ENCODE measurements around the gene DHX30. TPM values are rescaled to one million over a fixed set of nuclear protein-coding genes. Genes with fewer than 3 reads are reported as not detected.

The DHX30 gene
- total and polyA plus RNA-seq, 2 of the 4 experiments (the other 2 are of a cell fraction) = 55.6 to 57.2 TPM

DNA sequence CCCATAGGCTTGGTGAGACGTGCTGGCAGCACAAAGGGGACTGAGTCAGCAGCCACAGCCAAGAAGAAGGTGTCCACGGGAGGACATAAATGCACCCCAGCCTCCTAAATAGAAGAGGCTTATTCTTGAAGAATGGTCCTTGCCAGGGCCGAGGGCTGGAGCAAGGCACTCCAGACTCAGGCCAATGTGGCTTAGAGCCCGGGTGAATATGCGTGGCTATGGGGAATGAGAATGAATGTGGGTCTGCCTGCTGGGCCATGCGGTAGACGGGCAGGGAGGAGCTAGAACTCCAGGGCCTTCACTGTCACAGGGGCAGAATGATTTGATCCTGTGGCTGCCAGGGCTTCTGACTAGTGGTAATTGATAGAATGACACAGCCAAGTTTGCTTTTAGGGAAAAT, 34.0 kb downstream of the DHX30 start:
- no peak overlapping the region for H2AK9ac ChIP-seq (replicated peaks; ENCODE audit: low read depth, low read length, poor library complexity)
- H2BK20ac ChIP-seq (ENCODE audit: low read depth, low read length) = no peak overlapping the region
- dilution Hi-C loops (cut with HindIII; ENCODE audit: low sequenced_read_pairs, unreplicated experiment) = no loop called here
- H2BK5ac ChIP-seq (ENCODE audit: low read depth, low read length, poor library complexity, severe bottlenecking) = no peak overlapping the region
- intact Hi-C loops (cut with micrococcal nuclease) = loop anchor here (1.0 kb wide), 3 partner anchors 153 to 321 kb away; no protein-coding TSS in a partner anchor
- ATAC-seq (ENCODE audit: low read depth) (no peak), DNase-seq (no peak)
- H3K4me2 ChIP-seq (ENCODE audit: low read depth, low read length) = no peak overlapping the region
- 0 out of 2 replicates have a peak, but pooled peaks cover 2% of the 10 kb centered on the region for H3K9me1 ChIP-seq (ENCODE audit: insufficient read depth, low read length)
- peaks cover 61% of the 10 kb centered on the region for H3K36me3 ChIP-seq (ENCODE audit: control insufficient read depth, insufficient read depth, low read length)
- H4K91ac ChIP-seq (ENCODE audit: insufficient read depth, low read depth, low read length) = no peak overlapping the region
- H3K4ac ChIP-seq (ENCODE audit: low read depth, low read length) = no peak overlapping the region
- no peak overlapping the region for H2AK5ac ChIP-seq (ENCODE audit: low read depth, low read length)
- no peak overlapping the region for H2BK120ac ChIP-seq (ENCODE audit: low read depth, low read length)
- H2BK15ac ChIP-seq (ENCODE audit: low read depth, low read length) = no peak overlapping the region
- BruUV-seq (replicated peaks) = no TSS peak
- peaks cover 6 to 29% of the 10 kb centered on the region in 2 experiments for H3K79me1 ChIP-seq (ENCODE audit: low read depth in 1 of 2, low read length in 2 of 2)
- in situ Hi-C loops (cut with MboI; ENCODE audit: low sequenced_read_pairs) = loop anchor here (5.0 kb wide), 1 partner anchor 315 kb away; no protein-coding TSS in a partner anchor
- H3K18ac ChIP-seq (ENCODE audit: low read depth, low read length) = no peak overlapping the region
- H3K9me3 ChIP-seq (ENCODE audit: control insufficient read depth, insufficient read depth, low read length) = no peaks in the 10 kb centered on the region
- 87% methylated on average over 6 of the region's 7 CpGs; no CpG with 5 or more reads in 1 of the 2 experiments for WGBS, 2 experiments (ENCODE audit: extremely low coverage in 2 of 2, insufficient read length in 1 of 2)
- no peak overlapping the region for H4K5ac ChIP-seq (ENCODE audit: low read depth, low read length)
- no peak overlapping the region for H4K8ac ChIP-seq (ENCODE audit: low read depth in 2 of 2, low read length in 2 of 2)
- H3K14ac ChIP-seq (replicated peaks; ENCODE audit: low read depth, low read length) = no peak overlapping the region
- no peak overlapping the region for H3K4me3 ChIP-seq (ENCODE audit: insufficient read depth, low read depth, low read length)
- no peak overlapping the region for H3K27ac ChIP-seq (ENCODE audit: insufficient read depth, low read length)
- no peaks in the 10 kb centered on the region for H3K4me1 ChIP-seq (ENCODE audit: control insufficient read depth, insufficient read depth, low read length)
- CTCF ChIA-PET = interaction anchor here (1.1 to 1.6 kb wide), 4 partner anchors 11 to 321 kb away, joined by 3 to 11 read pairs (median 8); no protein-coding TSS in a partner anchor
- POLR2A ChIA-PET (ENCODE audit: unreplicated experiment) = interaction anchor here (1.3 kb wide), 1 partner anchor 12 kb away, joined by 3 read pairs; no protein-coding TSS in a partner anchor
- peaks cover 20% of the 10 kb centered on the region for H4K20me1 ChIP-seq (ENCODE audit: insufficient read depth, low read length)
- no peak overlapping the region for H2AFZ ChIP-seq (replicated peaks; ENCODE audit: low read length, poor library complexity)
- no peak for TF ChIP-seq CTCF (conservative IDR thresholded peaks at IDR 0.05; ENCODE audit: low read depth, low read length)
- TF ChIP-seq MAFK (IDR thresholded peaks at IDR 0.05; ENCODE audit: low read depth, low read length) = no peak
- TF ChIP-seq USF2 (IDR thresholded peaks at IDR 0.05; ENCODE audit: low read depth, low read length) = no peak
- no peak for TF ChIP-seq NFE2L2 (IDR thresholded peaks at IDR 0.05; ENCODE audit: low read depth, low read length)
- no peak for TF ChIP-seq RCOR1 (IDR thresholded peaks at IDR 0.05; ENCODE audit: insufficient replicate concordance, low read length)
- no peak for TF ChIP-seq MAZ (IDR thresholded peaks at IDR 0.05; ENCODE audit: borderline replicate concordance, low read depth, low read length)
- no peak for TF ChIP-seq CHD1 (IDR thresholded peaks at IDR 0.05; ENCODE audit: low read depth, low read length)
- TF ChIP-seq MXI1 (IDR thresholded peaks at IDR 0.05; ENCODE audit: borderline replicate concordance, low read depth, low read length) = no peak
- TF ChIP-seq BHLHE40 (IDR thresholded peaks at IDR 0.05; ENCODE audit: low read depth, low read length) = no peak
- TF ChIP-seq RAD21 (IDR thresholded peaks at IDR 0.05; ENCODE audit: low read length) = no peak
- TF ChIP-seq CEBPB (IDR thresholded peaks at IDR 0.05; ENCODE audit: low read depth, low read length) = no peak
- H3K27me3 ChIP-seq (ENCODE audit: control insufficient read depth, insufficient read depth, low read length) = no peaks in the 10 kb centered on the region
- no peak overlapping the region for H3K56ac ChIP-seq (ENCODE audit: extremely low read depth, insufficient read depth, low read length)
- H3K23ac ChIP-seq (ENCODE audit: low read depth, low read length) = no peak overlapping the region
- H3K9ac ChIP-seq (ENCODE audit: low read depth, low read length) = no peak overlapping the region

All from IMR-90 (cell line).